Endothelial cell of umbilical vein (primary cell): ENCODE results near the gene CPNE7. TPM values are rescaled to one million over a fixed set of nuclear protein-coding genes. Genes with fewer than 3 reads are reported as not detected.

Experiments
- BruUV-seq: library from RNA; stranded (reverse); fragments of 400-500 nt; replicated peaks from 2 replicates; lab custom pipeline; 2021; lab: Mats Ljungman, UMichigan
- CTCF ChIA-PET: fragments of 300-600, 350-600 bp; sonication (Branson Sonifier 250); formaldehyde crosslinking; loops from one replicate; lab custom pipeline; 2021; ENCODE audit warnings: antibody characterized with exemption, inconsistent platforms; lab: Charles Lee
- POLR2A ChIA-PET: fragments of 300-600, 350-600 bp; sonication (Branson Sonifier 250); formaldehyde crosslinking; loops from one replicate; lab custom pipeline; 2021; ENCODE audit warnings: antibody characterized with exemption, inconsistent platforms; lab: Charles Lee
- DNase-seq: peaks from one replicate; pipeline ENCODE4 v3.0.0-alpha.2; 2011; ENCODE audit warnings: low read depth, low spot score
- FAIRE-seq: peaks from 2 replicates; lab custom pipeline; 2011; peaks lifted over from hg19 to GRCh38; lab: Jason Lieb, UNC
- H2AFZ ChIP-seq: 2 replicates; pipeline ENCODE4 v1.6.0; 2012; ENCODE audit warnings: low read depth, low read length, control low read depth, inconsistent platforms
- H3K27ac ChIP-seq: 2 replicates; pipeline ENCODE4 v1.5.1; 2011; ENCODE audit warnings: low read depth, mild to moderate bottlenecking, control low read depth, low read length, moderate library complexity; ENCODE audit not compliant: insufficient read depth
- H3K27me3 ChIP-seq, 2 experiments: 2 replicates each; pipeline versions ENCODE4 v1.6.0 to v1.6.1; 2011; ENCODE audit warnings: low read length in 2 of 2, mixed read lengths in 1 of 2; ENCODE audit not compliant: control insufficient read depth in 2 of 2, insufficient read depth in 2 of 2
- H3K36me3 ChIP-seq, 2 experiments: 2 replicates in 1 of 2; 3 replicates in 1 of 2; pipeline ENCODE4 v1.5.1; 2011; ENCODE audit warnings: low read length in 2 of 2, mild to moderate bottlenecking in 1 of 2, moderate library complexity in 1 of 2; ENCODE audit not compliant: control insufficient read depth in 2 of 2, insufficient read depth in 2 of 2; ENCODE audit errors: extremely low read depth in 1 of 2
- H3K4me1 ChIP-seq: 3 replicates; pipeline ENCODE4 v1.5.1; 2011; ENCODE audit warnings: mild to moderate bottlenecking, low read length; ENCODE audit not compliant: control insufficient read depth, insufficient read depth; ENCODE audit errors: extremely low read depth
- H3K4me2 ChIP-seq: 2 replicates; pipeline ENCODE4 v1.6.1; 2011; ENCODE audit warnings: low read length, control low read depth, mixed read lengths; ENCODE audit not compliant: insufficient read depth
- H3K4me3 ChIP-seq, 3 experiments: fragments of 200-600 bp in 1 of 3; sonication (generic), shearing (Covaris generic) in 1 of 3; replicated peaks in 1 of 3; 2 replicates each; pipeline ENCODE4 v1.5.1; 2011 to 2016; ENCODE audit warnings: control low read depth in 3 of 3, low read length in 3 of 3, mild to moderate bottlenecking in 2 of 3, inconsistent platforms in 1 of 3, low read depth in 1 of 3, moderate library complexity in 1 of 3; ENCODE audit not compliant: insufficient read depth in 1 of 3
- H3K79me2 ChIP-seq: 2 replicates; pipeline ENCODE4 v1.6.0; 2012; ENCODE audit warnings: low read length, inconsistent platforms; ENCODE audit not compliant: control insufficient read depth, insufficient read depth
- H3K9ac ChIP-seq: replicated peaks from 2 replicates; pipeline ENCODE3; 2011; ENCODE audit warnings: low read length, control low read depth; ENCODE audit not compliant: insufficient read depth; ENCODE audit errors: extremely low read depth
- H3K9me1 ChIP-seq: replicated peaks from 3 replicates; pipeline ENCODE4 v1.6.0; 2011; ENCODE audit warnings: mild to moderate bottlenecking, low read length; ENCODE audit not compliant: control insufficient read depth, insufficient read depth; ENCODE audit errors: extremely low read depth
- H3K9me3 ChIP-seq: replicated peaks from 2 replicates; pipeline ENCODE4 v1.5.1; 2012; ENCODE audit warnings: low read length, inconsistent platforms; ENCODE audit not compliant: control insufficient read depth, insufficient read depth
- H4K20me1 ChIP-seq: replicated peaks from 2 replicates; pipeline ENCODE3; 2011; ENCODE audit warnings: mild to moderate bottlenecking, low read length; ENCODE audit not compliant: control insufficient read depth, insufficient read depth; ENCODE audit errors: extremely low read depth
- EZH2 ChIP-seq: IDR thresholded peaks from 2 replicates; pipeline ENCODE4 v1.6.1; 2012; ENCODE audit warnings: borderline replicate concordance, low read depth, mild to moderate bottlenecking, moderate library complexity, low read length, inconsistent platforms; ENCODE audit not compliant: severe bottlenecking
- JUN ChIP-seq: IDR thresholded peaks from 2 replicates; pipeline ENCODE4 v1.6.1; 2011; ENCODE audit warnings: borderline replicate concordance, low read depth; ENCODE audit not compliant: insufficient read length, insufficient read depth
- dilution Hi-C: fragments of 300-500 bp; cut with MboI; formaldehyde crosslinking; loops from one replicate; pipeline ENCODE4 v1.15.0; 2019; ENCODE audit warnings: low sequenced_read_pairs; ENCODE audit not compliant: extremely low pct_ligation_motif_present
- intact Hi-C: fragments of 100-400 bp; cut with micrococcal nuclease; formaldehyde crosslinking; loops from one replicate; pipeline ENCODE4 v1.10.0; 2022
- polyA plus RNA-seq, 4 experiments: library from polyadenylated mRNA; depleted of rRNA in 3 of 4; stranded (reverse) in 3 of 4; unstranded in 1 of 4; fragments of >200 nt; gene quantifications; 2 replicates each; pipeline versions ENCODE4 v1.2.1 to v1.2.3, GENCODE V29; 2011 to 2012; ENCODE audit warnings: missing spikeins in 1 of 4
- total RNA-seq: library from RNA; stranded (reverse); gene quantifications from 2 replicates; pipeline ENCODE4 v1.2.3, GENCODE V29; 2021
- TF ChIP-seq, protein P1 (sequence below), 2 donors: IDR thresholded peaks; 1 replicate in 1 of 2; 2 replicates in 1 of 2; pipeline ENCODE4 v1.5.1; 2011; ENCODE audit warnings: low read length in 2 of 2, mild to moderate bottlenecking in 2 of 2, moderate library complexity in 2 of 2, control low read depth in 1 of 2, inconsistent platforms in 1 of 2, low read depth in 1 of 2; ENCODE audit not compliant: insufficient read depth in 1 of 2; ENCODE audit errors: extremely low read depth in 1 of 2

The CPNE7 gene
- total and polyA plus RNA-seq, 2 donors (not counting 3 experiments of a cell fraction or from before 2014, with no cell fraction given), result 2.0 to 5.9 TPM

GRCh38 chr16:89639385-89639784 lies 63.8 kb downstream of the CPNE7 start:
- POLR2A ChIA-PET, result no interaction called here

More at GRCh38 chr16:89639385-89639784, 63.8 kb downstream of the CPNE7 start:
- Histone ChIP-seq H3K9me3 (no peaks in the 10 kb centered on the region), H3K9me1 (no peaks in the 10 kb centered on the region), H3K9ac (no peak overlapping the region), H4K20me1 (no peaks in the 10 kb centered on the region), H3K27me3 (no peaks in the 10 kb centered on the region), H2AFZ (no peak overlapping the region), H3K4me1 (no peaks in the 10 kb centered on the region), H3K79me2 (no peaks in the 10 kb centered on the region), H3K4me3 (no peak overlapping the region), H3K36me3 (no peaks in the 10 kb centered on the region), H3K4me2 (no peak overlapping the region), H3K27ac (no peak overlapping the region)
- dilution Hi-C loops (no loop called here), intact Hi-C loops (no loop called here)
- no TSS peak for BruUV-seq
- CTCF ChIA-PET, result interaction anchor here (4.8 kb wide), 1 partner anchor 24 kb away, joined by 28 read pairs; no protein-coding TSS in a partner anchor
- FAIRE-seq, result no peak
- no peak for DNase-seq
- TF ChIP-seq EZH2 (no peak), JUN (no peak)
- TF ChIP-seq, protein P1, sequence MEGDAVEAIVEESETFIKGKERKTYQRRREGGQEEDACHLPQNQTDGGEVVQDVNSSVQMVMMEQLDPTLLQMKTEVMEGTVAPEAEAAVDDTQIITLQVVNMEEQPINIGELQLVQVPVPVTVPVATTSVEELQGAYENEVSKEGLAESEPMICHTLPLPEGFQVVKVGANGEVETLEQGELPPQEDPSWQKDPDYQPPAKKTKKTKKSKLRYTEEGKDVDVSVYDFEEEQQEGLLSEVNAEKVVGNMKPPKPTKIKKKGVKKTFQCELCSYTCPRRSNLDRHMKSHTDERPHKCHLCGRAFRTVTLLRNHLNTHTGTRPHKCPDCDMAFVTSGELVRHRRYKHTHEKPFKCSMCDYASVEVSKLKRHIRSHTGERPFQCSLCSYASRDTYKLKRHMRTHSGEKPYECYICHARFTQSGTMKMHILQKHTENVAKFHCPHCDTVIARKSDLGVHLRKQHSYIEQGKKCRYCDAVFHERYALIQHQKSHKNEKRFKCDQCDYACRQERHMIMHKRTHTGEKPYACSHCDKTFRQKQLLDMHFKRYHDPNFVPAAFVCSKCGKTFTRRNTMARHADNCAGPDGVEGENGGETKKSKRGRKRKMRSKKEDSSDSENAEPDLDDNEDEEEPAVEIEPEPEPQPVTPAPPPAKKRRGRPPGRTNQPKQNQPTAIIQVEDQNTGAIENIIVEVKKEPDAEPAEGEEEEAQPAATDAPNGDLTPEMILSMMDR (IDR thresholded peaks at IDR 0.05; ENCODE audit: extremely low read depth in 1 of 2, insufficient read depth in 1 of 2, low read depth in 1 of 2, low read length in 2 of 2), result no peak
